ENCODE data around the gene ATP2C2.
"Not testable (repeated sequence)": the region's sequence is repeated elsewhere in the genome, so short reads cannot be mapped to it uniquely, and the experiment has no call there.

Gene ATP2C2

GRCh38 chr16:84343800-84344199 lies 24.5 kb upstream of the ATP2C2 start:
- ATAC-seq, result not testable (repeated sequence)

GRCh38 chr16:84344781-84345180 lies 23.6 kb upstream of the ATP2C2 start:
- no peak for TF ChIP-seq ZNF8 (CRISPR knock-in tag; IDR thresholded peaks at IDR 0.05)
- TF ChIP-seq ZNF70 (CRISPR knock-in tag; IDR thresholded peaks at IDR 0.05), result no peak
- TF ChIP-seq ISL1 (CRISPR knock-in tag; IDR thresholded peaks at IDR 0.05), result no peak
- TF ChIP-seq BACH2 (CRISPR knock-in tag; IDR thresholded peaks at IDR 0.05; ENCODE audit: borderline replicate concordance), result no peak
- no peak for TF ChIP-seq GLIS3 (CRISPR knock-in tag; IDR thresholded peaks at IDR 0.05)
- TF ChIP-seq ZNF565 (CRISPR knock-in tag; conservative IDR thresholded peaks at IDR 0.05; ENCODE audit: low read depth), result no peak
- TF ChIP-seq ESRRG (CRISPR knock-in tag; IDR thresholded peaks at IDR 0.05), result no peak
- ATAC-seq, result no peak

- ATAC-seq, result no peak
- no peak for TF ChIP-seq OSR1 (CRISPR knock-in tag; IDR thresholded peaks at IDR 0.05)
- no peak for TF ChIP-seq ZC3H10 (CRISPR knock-in tag; IDR thresholded peaks at IDR 0.05)
- TF ChIP-seq CREB5 (CRISPR knock-in tag; IDR thresholded peaks at IDR 0.05; ENCODE audit: low read depth), result no peak
- TF ChIP-seq PPARA (CRISPR knock-in tag; IDR thresholded peaks at IDR 0.05; ENCODE audit: borderline replicate concordance), result no peak
- TF ChIP-seq ZNF8 (CRISPR knock-in tag; IDR thresholded peaks at IDR 0.05), result no peak
- no peak for TF ChIP-seq SNAI2 (CRISPR knock-in tag; IDR thresholded peaks at IDR 0.05)
- no peak for TF ChIP-seq ARNTL (CRISPR knock-in tag; IDR thresholded peaks at IDR 0.05; ENCODE audit: borderline replicate concordance, low read depth)
- TF ChIP-seq ZNF70 (CRISPR knock-in tag; IDR thresholded peaks at IDR 0.05), result no peak
- no peak for TF ChIP-seq TOX (CRISPR knock-in tag; IDR thresholded peaks at IDR 0.05; ENCODE audit: borderline replicate concordance)
Measured at GRCh38 chr16:84347161-84347560, 21.2 kb upstream of the ATP2C2 start.

- TF ChIP-seq POU6F1 (CRISPR knock-in tag; IDR thresholded peaks at IDR 0.05; ENCODE audit: borderline replicate concordance, low read depth), result no peak
- no peak for TF ChIP-seq ARNTL (CRISPR knock-in tag; IDR thresholded peaks at IDR 0.05; ENCODE audit: borderline replicate concordance, low read depth)
- TF ChIP-seq TCF4 (CRISPR knock-in tag; IDR thresholded peaks at IDR 0.05; ENCODE audit: borderline replicate concordance), result no peak
- TF ChIP-seq ZNF70 (CRISPR knock-in tag; IDR thresholded peaks at IDR 0.05), result no peak
- TF ChIP-seq RARB (CRISPR knock-in tag; IDR thresholded peaks at IDR 0.05), result no peak
- TF ChIP-seq BACH2 (CRISPR knock-in tag; IDR thresholded peaks at IDR 0.05; ENCODE audit: borderline replicate concordance), result no peak
- TF ChIP-seq TOX (CRISPR knock-in tag; IDR thresholded peaks at IDR 0.05; ENCODE audit: borderline replicate concordance), result no peak
- TF ChIP-seq CREB5 (CRISPR knock-in tag; IDR thresholded peaks at IDR 0.05; ENCODE audit: low read depth), result no peak
- TF ChIP-seq GLIS3 (CRISPR knock-in tag; IDR thresholded peaks at IDR 0.05), result no peak
- no peak for TF ChIP-seq ESRRG (CRISPR knock-in tag; IDR thresholded peaks at IDR 0.05)
- ATAC-seq, result no peak
Measured at GRCh38 chr16:84348386-84348888, 19.9 kb upstream of the ATP2C2 start.

- TF ChIP-seq POU6F1 (CRISPR knock-in tag; IDR thresholded peaks at IDR 0.05; ENCODE audit: borderline replicate concordance, low read depth) (no peak), GLIS3 (CRISPR knock-in tag; IDR thresholded peaks at IDR 0.05) (no peak), PATZ1 (CRISPR knock-in tag; IDR thresholded peaks at IDR 0.05; ENCODE audit: borderline replicate concordance) (no peak), ZC3H10 (CRISPR knock-in tag; IDR thresholded peaks at IDR 0.05) (no peak), ARNTL (CRISPR knock-in tag; IDR thresholded peaks at IDR 0.05; ENCODE audit: borderline replicate concordance, low read depth) (no peak), CSRNP3 (CRISPR knock-in tag; IDR thresholded peaks at IDR 0.05) (no peak), TOX (CRISPR knock-in tag; IDR thresholded peaks at IDR 0.05; ENCODE audit: borderline replicate concordance) (no peak), ZNF565 (CRISPR knock-in tag; conservative IDR thresholded peaks at IDR 0.05; ENCODE audit: low read depth) (no peak), CSDC2 (CRISPR knock-in tag; IDR thresholded peaks at IDR 0.05) (no peak), CREB5 (CRISPR knock-in tag; IDR thresholded peaks at IDR 0.05; ENCODE audit: low read depth) (no peak), ZFP3 (CRISPR knock-in tag; IDR thresholded peaks at IDR 0.05) (no peak)
Measured at GRCh38 chr16:84349862-84350684, 18.3 kb upstream of the ATP2C2 start.

More at GRCh38 chr16:84349862-84350684, 18.3 kb upstream of the ATP2C2 start:
- no peak for ATAC-seq
